ENCODE results near the gene IL37. TPM values are rescaled to one million over a fixed set of nuclear protein-coding genes. Genes with fewer than 3 reads are reported as not detected.

IL37 gene
- not detected in 5 replicates for total RNA-seq (2022; extraction: Qiagen RNA extraction; ENCODE audit: low read depth)

GRCh38 chr2:112910865-112911264 lies at the start of gene IL37:
Gene IL37 (plus strand): TSS chr2:112911165. CDS start chr2:112913013, 1,848 bp downstream.

Other genes starting within 250 kb of the IL37 start
- gene NT5DC4, start 190.1 kb upstream of the IL37 start, total RNA-seq (2022; extraction: Qiagen RNA extraction; ENCODE audit: low read depth) = not detected in 5 replicates
- 11.8 to 17.4 TPM (median 16.0 TPM) in 5 replicates for gene CKAP2L, start 146.6 kb upstream of the IL37 start, total RNA-seq (2022; extraction: Qiagen RNA extraction; ENCODE audit: low read depth)
- gene IL1A, start 126.7 kb upstream of the IL37 start, total RNA-seq (2022; extraction: Qiagen RNA extraction; ENCODE audit: low read depth) = 0.05 to 0.47 TPM (median 0.11 TPM) in 5 replicates
- 0.17 to 0.49 TPM (median 0.28 TPM) in 5 replicates for gene IL1B, start 74.4 kb upstream of the IL37 start, total RNA-seq (2022; extraction: Qiagen RNA extraction; ENCODE audit: low read depth)
- gene IL36G, start 66.8 kb downstream of the IL37 start, total RNA-seq (2022; extraction: Qiagen RNA extraction; ENCODE audit: low read depth) = not detected in 5 replicates
- not detected in 5 replicates for gene IL36A, start 94.3 kb downstream of the IL37 start, total RNA-seq (2022; extraction: Qiagen RNA extraction; ENCODE audit: low read depth)
- 0.15 to 0.25 TPM (median 0.24 TPM) in 3 of 5 replicates, not detected in the others for gene IL36B, start 141.7 kb downstream of the IL37 start, total RNA-seq (2022; extraction: Qiagen RNA extraction; ENCODE audit: low read depth)
- gene IL36RN, start 148.0 kb downstream of the IL37 start, total RNA-seq (2022; extraction: Qiagen RNA extraction; ENCODE audit: low read depth) = 0.06 to 0.14 TPM (median 0.07 TPM) in 5 replicates
- not detected in 5 replicates for gene IL1F10, start 156.8 kb downstream of the IL37 start, total RNA-seq (2022; extraction: Qiagen RNA extraction; ENCODE audit: low read depth)
- 0.29 to 0.43 TPM (median 0.34 TPM) in 5 replicates for gene IL1RN, start 216.4 kb downstream of the IL37 start, total RNA-seq (2022; extraction: Qiagen RNA extraction; ENCODE audit: low read depth)

All from A549 treated with DMSO at 1 μM for 4 hours (cell line).